Ecto neural progenitor cell (in vitro differentiated cells): ENCODE measurements around the gene ARF6.
"Not testable (repeated sequence)": the region's sequence is repeated elsewhere in the genome, so short reads cannot be mapped to it uniquely, and the experiment has no call there.

ENCODE experiments used
- DNase-seq: peaks from one replicate; pipeline ENCODE4 v3.0.0-alpha.2; 2018; ENCODE audit warnings: low spot score

ARF6 gene

GRCh38 chr14:49876563-49877127 is 16.2 kb upstream of the ARF6 start:
- peak; percentile 17 for DNase-seq

DNA sequence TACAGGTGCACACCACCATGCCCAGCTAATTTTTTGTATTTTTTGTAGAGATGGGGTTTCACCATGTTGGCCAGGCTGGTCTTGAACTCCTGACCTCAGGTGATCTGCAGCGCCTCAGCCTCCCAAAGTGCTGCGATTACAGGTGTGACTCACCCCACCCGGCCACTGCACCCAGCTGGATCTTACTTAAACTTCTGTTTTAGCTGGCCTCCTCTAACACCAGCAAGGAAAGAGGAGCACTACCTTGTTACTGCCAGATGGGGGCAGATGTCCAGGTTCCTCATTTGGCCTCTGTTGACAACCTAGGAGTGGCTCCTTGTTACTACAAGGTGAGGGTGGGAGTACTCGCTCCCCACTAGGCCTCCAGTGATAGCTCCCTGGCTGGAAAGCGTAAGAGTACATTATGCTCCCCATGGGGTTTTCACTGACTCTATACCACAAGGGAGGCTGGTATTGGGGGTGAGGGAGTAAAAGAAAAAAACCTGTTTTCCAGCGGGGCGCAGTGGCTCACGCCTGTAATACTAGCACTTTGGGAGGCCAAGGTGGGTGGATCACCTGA is 13.2 kb upstream of the ARF6 start:
- peak; percentile 61 for DNase-seq

DNA sequence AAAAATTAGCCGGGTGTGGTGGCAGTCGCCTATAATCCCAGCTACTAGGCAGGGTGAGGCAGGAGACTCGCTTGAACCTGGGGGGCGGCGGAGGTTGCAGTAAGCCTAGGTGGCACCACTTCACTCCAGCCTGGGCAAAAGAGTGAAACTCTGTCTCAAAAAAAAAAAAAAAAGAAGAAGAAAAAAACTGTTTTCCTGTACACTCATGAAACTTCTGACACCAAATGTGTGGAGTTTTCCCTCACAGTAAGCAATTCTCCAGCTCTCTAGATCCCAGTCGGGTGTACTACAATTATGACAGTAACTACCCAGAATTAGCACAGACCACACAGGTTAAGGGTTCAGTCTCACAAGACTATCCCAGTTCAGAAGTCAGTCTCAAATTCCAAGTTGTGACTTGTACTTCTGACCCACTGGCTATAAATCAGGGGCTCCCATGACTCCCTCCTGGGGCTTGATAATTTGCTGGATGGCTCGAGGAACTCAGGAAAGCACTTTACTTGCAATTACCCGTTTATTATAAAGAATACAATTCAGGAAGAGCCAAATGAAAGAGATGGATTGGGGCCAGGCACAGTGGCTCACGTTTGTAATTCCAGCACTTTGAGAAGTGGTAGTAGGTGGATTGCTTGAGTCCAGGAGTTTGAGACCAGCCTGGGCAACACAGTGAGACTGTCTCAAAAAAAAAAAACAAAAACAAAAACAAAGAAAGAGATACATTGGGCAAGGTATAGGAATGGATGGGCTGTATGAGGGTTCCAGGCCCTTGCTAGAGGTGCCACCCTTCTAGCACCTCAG is 12.4 kb upstream of the ARF6 start:
- no peak for DNase-seq

DNA sequence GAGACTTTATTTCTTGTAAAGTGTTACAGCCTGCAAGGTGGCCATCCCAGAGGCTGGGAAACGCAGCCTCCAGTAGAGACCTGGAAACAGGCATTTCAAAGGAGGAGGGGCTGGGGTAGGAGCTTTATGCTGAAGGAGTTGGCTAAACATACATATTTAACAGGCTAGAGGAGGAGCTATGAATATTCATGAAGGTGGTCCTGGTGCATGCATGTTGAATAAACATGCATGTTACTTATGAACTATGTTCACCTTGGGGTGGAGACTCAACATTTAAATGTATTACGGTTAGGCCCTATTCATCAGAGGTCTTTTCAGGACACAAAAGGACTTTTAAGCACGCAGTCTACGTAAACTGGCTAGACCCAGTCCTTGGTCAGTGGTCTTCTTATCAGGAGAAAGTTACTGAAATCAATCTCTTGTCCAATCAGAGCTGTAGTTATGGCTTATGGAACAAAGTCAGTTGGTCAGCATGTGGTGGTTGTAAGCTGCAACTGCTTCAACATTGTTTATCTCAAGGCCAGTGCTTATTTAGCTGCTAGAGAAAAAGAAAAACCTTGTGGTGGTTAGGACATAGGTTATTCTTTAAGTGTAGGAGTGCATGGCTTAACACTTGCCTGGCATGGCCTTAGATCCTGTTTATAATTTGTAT is 11.4 kb upstream of the ARF6 start:
- no peak for DNase-seq

GRCh38 chr14:49882826-49883694 is 9.8 kb upstream of the ARF6 start:
- DNase-seq = no peak

DNA sequence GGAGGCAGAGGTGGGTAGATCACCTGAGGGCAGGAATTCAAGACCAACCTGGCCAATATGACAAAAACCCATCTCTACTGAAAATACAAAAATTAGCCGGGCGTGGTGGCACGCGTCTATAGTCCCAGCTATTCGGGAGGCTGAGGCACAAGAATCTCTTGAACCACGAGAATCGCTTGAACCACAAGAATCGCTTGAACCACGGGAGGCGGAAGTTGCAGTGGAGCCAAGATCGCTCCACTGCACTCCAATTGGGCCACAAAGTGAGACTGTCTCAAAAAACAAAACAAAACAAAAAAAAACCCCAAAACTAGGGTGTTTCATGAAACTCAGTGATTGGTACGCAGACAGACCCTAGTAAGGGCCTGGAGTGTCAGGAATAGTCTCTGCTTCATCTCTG is 6.4 kb upstream of the ARF6 start:
- DNase-seq = no peak

DNA sequence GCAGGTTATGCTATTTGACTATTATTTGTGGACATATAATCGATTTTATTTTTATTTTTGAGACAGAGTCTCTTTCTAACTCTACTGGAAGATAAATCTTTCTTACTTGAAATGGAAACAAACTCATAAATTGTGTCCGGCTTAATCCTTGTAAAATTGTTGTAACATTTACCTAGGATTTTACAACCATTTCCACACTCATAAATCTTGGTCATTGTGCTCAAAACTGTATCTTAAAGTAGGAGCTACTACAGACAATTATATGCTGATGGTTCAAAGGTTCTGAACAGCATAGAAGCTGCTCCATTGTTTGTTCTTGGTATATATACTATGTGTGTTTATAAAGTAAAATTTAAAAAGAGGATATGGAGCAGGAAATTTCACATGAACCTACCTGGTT is 4.6 kb upstream of the ARF6 start:
- DNase-seq = no peak

DNA sequence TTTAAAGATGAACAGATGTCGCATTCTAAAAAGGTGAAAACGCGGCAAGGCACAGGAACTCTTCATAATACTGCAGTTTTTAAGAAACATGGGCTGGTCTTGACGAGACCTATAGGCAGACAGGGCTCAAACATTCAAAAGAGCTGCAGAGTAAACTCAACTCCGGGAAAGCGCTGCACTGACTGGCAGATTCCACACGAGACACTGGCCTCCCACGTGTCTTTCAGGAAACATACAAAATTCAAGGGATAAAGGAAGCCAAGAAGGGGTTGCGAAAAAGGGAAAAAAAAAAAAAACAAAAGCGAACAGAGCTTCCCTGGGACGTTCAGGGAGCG is 614 bp upstream of the ARF6 start:
- no peak for DNase-seq

DNA sequence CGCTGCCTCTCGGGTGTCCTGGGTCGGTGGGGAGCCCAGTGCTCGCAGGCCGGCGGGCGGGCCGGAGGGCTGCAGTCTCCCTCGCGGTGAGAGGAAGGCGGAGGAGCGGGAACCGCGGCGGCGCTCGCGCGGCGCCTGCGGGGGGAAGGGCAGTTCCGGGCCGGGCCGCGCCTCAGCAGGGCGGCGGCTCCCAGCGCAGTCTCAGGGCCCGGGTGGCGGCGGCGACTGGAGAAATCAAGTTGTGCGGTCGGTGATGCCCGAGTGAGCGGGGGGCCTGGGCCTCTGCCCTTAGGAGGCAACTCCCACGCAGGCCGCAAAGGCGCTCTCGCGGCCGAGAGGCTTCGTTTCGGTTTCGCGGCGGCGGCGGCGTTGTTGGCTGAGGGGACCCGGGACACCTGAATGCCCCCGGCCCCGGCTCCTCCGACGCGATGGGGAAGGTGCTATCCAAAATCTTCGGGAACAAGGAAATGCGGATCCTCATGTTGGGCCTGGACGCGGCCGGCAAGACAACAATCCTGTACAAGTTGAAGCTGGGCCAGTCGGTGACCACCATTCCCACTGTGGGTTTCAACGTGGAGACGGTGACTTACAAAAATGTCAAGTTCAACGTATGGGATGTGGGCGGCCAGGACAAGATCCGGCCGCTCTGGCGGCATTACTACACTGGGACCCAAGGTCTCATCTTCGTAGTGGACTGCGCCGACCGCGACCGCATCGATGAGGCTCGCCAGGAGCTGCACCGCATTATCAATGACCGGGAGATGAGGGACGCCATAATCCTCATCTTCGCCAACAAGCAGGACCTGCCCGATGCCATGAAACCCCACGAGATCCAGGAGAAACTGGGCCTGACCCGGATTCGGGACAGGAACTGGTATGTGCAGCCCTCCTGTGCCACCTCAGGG is 679 bp downstream of the ARF6 start:
- peak; percentile 56 for DNase-seq

DNA sequence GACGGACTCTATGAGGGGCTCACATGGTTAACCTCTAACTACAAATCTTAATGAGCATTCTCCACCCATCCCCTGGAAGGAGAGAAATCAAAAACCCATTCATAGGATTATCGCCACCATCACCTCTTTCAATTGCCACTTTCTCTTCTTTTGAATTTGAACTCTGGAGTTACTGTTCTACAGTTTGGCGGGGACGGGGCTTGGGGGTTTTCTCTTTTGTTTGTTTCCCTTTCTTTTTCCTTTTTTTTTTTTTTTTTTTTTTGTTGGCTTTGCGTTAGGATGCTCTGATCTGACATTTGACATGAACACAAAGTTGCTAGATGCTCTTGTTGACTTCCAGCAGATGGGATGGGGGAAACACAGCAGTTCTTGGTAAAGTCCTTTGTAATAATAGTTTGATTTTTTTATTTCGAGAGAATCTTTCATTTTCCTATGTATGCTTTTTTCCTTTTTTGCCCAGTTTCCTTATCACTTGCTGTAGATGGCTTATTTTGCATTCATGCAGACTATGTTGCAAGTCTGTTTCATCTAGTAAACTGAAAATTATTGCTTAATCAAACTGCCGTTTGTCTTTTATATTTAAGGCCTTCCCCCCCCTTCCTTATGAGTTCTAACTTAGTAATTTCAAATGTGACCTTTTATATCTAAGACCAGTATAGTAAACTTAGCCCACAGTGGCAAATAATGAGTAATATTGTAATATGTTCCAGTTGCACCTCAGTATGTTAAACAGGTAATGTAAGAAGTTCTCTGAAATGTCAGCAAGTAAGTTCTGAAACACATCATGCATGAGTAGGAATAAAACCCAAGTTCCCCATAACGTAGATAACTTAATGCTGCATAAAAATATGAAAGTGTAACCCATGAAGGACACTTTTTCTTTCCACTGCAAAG is 1.6 kb downstream of the ARF6 start:
- DNase-seq = not testable (repeated sequence)

- no peak for DNase-seq
Observed at GRCh38 chr14:49895480-49895879, 2.6 kb downstream of the ARF6 start.

DNA sequence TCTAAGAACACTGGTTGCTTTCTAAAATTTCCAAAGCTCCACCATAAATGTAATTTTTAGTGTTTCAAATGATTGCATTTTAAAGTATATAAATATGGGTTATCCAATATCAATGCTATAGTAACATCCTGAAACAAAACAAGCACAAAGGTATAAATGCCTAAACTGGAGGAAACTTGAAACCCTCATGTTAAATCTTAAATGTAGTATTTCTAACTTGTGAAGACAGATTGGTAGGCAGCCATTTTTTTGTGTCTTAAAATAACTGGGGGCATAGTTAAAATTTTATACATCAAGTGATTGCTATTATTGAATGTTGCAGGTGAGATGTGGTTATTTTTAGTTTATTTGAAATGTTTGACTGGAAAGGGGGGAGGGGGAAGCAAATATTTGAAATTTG is 3.4 kb downstream of the ARF6 start:
- not testable (repeated sequence) for DNase-seq

- no peak for DNase-seq
Observed at GRCh38 chr14:49896966-49897365, 4.1 kb downstream of the ARF6 start.

DNA sequence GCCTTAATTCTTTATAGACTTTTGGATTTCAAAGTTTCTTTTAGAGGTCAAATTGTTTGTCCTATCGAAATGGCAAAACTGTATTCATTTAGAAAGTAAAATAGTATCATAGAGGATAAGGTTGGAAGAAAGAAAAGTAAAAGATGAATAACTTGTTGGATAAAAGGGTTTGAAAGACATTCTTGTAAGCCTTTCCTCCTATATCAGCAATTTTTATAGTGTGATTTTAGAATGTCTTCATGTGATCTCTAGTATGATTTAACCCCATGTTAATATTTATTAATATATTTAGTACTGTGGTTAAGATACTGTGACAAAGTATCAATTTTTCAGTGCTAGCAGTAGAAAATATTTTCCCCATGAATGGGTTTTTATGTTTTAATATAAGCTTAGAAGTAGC is 4.5 kb downstream of the ARF6 start:
- DNase-seq = no peak

- DNase-seq = no peak
Observed at GRCh38 chr14:49897965-49898364, 5.1 kb downstream of the ARF6 start.

- no peak for DNase-seq
Observed at GRCh38 chr14:49898485-49898884, 5.6 kb downstream of the ARF6 start.

GRCh38 chr14:49900973-49901372 is 8.1 kb downstream of the ARF6 start:
- DNase-seq = no peak

DNA sequence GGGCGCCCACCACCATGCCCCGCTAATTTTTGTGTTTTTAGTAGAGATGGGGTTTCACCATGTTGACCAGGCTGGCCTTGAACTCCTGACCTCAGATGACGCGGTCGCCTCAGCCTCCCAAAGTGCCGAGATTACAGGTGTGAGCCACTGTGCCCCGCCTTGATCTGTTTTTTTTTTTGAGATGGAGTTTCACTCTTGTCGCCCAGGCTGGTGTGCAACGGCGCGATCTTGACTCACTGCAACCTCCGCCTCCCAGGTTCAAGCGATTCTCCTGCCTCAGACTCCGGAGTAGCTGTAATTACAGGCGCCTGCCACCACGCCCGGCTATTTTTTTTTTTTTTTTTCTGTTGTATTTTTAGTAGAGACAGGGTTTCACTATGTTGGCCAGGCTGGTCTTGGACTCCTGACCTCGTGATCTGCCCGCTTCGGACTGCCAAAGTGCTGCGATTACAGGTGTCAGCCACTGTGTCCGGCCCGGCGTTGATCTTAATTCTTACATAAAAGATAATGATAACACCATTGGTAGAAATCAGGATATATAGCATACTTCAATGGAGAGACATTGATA is 9.9 kb downstream of the ARF6 start:
- not testable (repeated sequence) for DNase-seq

DNA sequence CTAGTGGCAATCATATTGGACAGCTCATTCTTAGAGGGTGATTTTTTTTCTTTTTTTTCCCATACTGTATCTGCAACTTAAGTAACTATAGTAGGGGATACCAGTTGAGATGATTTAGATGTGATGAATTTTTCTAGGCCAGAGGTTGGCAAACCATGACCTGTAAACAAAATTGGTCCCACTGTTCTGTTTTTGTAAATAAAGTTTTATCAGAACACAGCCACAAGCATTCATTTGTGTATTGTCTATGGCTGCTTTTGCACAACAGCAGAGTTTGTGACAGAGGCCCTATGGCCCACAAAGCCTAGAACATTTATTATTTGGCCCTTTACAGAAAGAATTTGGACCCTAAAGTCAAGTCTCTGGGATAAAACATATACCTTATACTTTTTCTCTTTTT is 11.4 kb downstream of the ARF6 start:
- DNase-seq = no peak

DNA sequence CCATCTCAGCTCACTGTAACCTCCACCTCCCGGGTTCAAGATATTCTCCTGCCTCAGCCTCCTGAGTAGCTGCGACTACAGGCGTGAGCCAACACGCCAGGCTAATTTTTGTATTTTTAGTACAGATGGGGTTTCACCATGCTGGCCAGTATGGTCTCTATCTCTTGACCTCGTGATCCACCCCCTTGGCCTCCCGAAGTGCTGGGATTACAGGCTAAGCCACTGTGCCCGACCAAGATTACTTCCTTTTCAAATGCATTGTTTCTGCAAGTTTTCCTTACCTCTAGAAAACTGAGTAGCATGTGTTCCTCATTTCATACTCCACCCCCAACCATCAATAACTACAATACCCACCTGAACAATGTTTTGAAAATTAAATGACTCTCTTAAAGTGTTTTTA is 13.1 kb downstream of the ARF6 start:
- DNase-seq = no peak
